Measurements from ENCODE around the gene GIT2. TPM values are rescaled to one million over a fixed set of nuclear protein-coding genes. Genes with fewer than 3 reads are reported as not detected.

The GIT2 gene
- total and polyA plus RNA-seq, 2 of the 13 experiments (the other 11 are each of a cell fraction or from before 2014, with no cell fraction given) = 18.4 to 19.8 TPM

GRCh38 chr12:109923038-109923437 lies 73.1 kb downstream of the GIT2 start:
- Histone ChIP-seq H3K27me3 (ENCODE audit: control insufficient read depth in 1 of 2, insufficient read depth in 2 of 2, low read length in 2 of 2) (no peaks in the 10 kb centered on the region), H3K4me1 (ENCODE audit: insufficient read depth, low read length) (peaks cover 11% of the 10 kb centered on the region), H3K36me3 (replicated peaks in 1 of 2; ENCODE audit: control insufficient read depth in 1 of 2, insufficient read depth in 2 of 2, low read length in 2 of 2) (peaks cover 0 to 9% of the 10 kb centered on the region in 2 experiments; a peak in 2 of 5 replicates), H4K20me1 (ENCODE audit: insufficient read depth, low read length) (no peaks in the 10 kb centered on the region), H3K79me2 (ENCODE audit: insufficient read depth, low read length) (no peaks in the 10 kb centered on the region), H3K9ac (ENCODE audit: insufficient read depth, low read depth, low read length) (no peak overlapping the region), H3K4me2 (ENCODE audit: low read depth, low read length) (no peak overlapping the region), H2AFZ (ENCODE audit: low read length) (no peak overlapping the region), H3K27ac (ENCODE audit: extremely low read length, insufficient read depth, low read length) (no peak overlapping the region), H3K4me3 (replicated peaks in 1 of 3; ENCODE audit: insufficient read depth in 1 of 3, low read depth in 2 of 3, low read length in 3 of 3) (no peak overlapping the region), H3K9me3 (ENCODE audit: low read length) (no peaks in the 10 kb centered on the region)
- intact Hi-C loops (cut with micrococcal nuclease; ENCODE audit: unreplicated experiment) = no loop called here
- FAIRE-seq (no peak), ATAC-seq (no peak), DNase-seq (ENCODE audit: low spot score) (no peak)
- in situ Hi-C loops (cut with HindIII; ENCODE audit: extremely low pct_ligation_motif_present, low pct_unique_long_range_greater_than_20kb) = no loop called here
- ChIA-PET CTCF (ENCODE audit: low intra/inter-chr PET ratio, low total read pairs) (no interaction called here), POLR2A (no interaction called here)
- WGBS (ENCODE audit: low lambda C conversion rate) = 100% methylated on average over 1 of the region's 5 CpGs
- BruUV-seq (replicated peaks) = no TSS peak
- TF ChIP-seq ZBTB8A (CRISPR knock-in tag; IDR thresholded peaks at IDR 0.05; ENCODE audit: borderline replicate concordance, low read depth) = no peak
- TF ChIP-seq ZKSCAN1 (IDR thresholded peaks at IDR 0.05; ENCODE audit: low read length) = no peak
- no peak for TF ChIP-seq THYN1 (CRISPR knock-in tag; IDR thresholded peaks at IDR 0.05; ENCODE audit: borderline replicate concordance, low read depth)
- TF ChIP-seq ETV6 (CRISPR knock-in tag; conservative IDR thresholded peaks at IDR 0.05) = no peak
- no peak for TF ChIP-seq ETV5 (CRISPR knock-in tag; IDR thresholded peaks at IDR 0.05; ENCODE audit: borderline replicate concordance)
- no peak for TF ChIP-seq ZNF256 (CRISPR knock-in tag; conservative IDR thresholded peaks at IDR 0.05)
- TF ChIP-seq ZNF790 (CRISPR knock-in tag; IDR thresholded peaks at IDR 0.05; ENCODE audit: borderline replicate concordance) = no peak
- TF ChIP-seq ZNF337 (CRISPR knock-in tag; IDR thresholded peaks at IDR 0.05; ENCODE audit: borderline replicate concordance, low read depth) = no peak
- TF ChIP-seq ZFP37 (CRISPR knock-in tag; IDR thresholded peaks at IDR 0.05; ENCODE audit: borderline replicate concordance) = no peak
- TF ChIP-seq ZBTB34 (CRISPR knock-in tag; IDR thresholded peaks at IDR 0.05) = no peak
- no peak for TF ChIP-seq TBP (CRISPR knock-in tag; IDR thresholded peaks at IDR 0.05)
- no peak for TF ChIP-seq ATF5 (CRISPR knock-in tag; IDR thresholded peaks at IDR 0.05; ENCODE audit: low read depth)
- no peak for TF ChIP-seq RCOR2 (CRISPR knock-in tag; IDR thresholded peaks at IDR 0.05)
- no peak for TF ChIP-seq ZNF354B (CRISPR knock-in tag; IDR thresholded peaks at IDR 0.05)
- no peak for TF ChIP-seq ZNF589 (CRISPR knock-in tag; conservative IDR thresholded peaks at IDR 0.05)
- no peak for TF ChIP-seq RXRA (CRISPR knock-in tag; IDR thresholded peaks at IDR 0.05)
- no peak for TF ChIP-seq MXD4 (CRISPR knock-in tag; IDR thresholded peaks at IDR 0.05)
- TF ChIP-seq NFIC (IDR thresholded peaks at IDR 0.05; ENCODE audit: low read length) = no peak

Data from HepG2 (cell line).